HG03575 (cell line): ENCODE results near the gene IBSP.

ENCODE experiments used
- ATAC-seq: cut with Tn5 transposase; IDR thresholded peaks from one replicate; pipeline ENCODE4 v1.9.1; 2021; ENCODE audit not compliant: unreplicated experiment, insufficient number of reproducible peaks, low FRiP score; ENCODE audit errors: extremely low read depth

IBSP gene

GRCh38 chr4:87835197-87835596, 35.8 kb downstream of the IBSP start:
- no peak for ATAC-seq

- no peak for ATAC-seq
Measured at GRCh38 chr4:87835743-87836142, 36.4 kb downstream of the IBSP start.

GRCh38 chr4:87838205-87838604, 38.9 kb downstream of the IBSP start:
- no peak for ATAC-seq

GRCh38 chr4:87838890-87839591, 39.7 kb downstream of the IBSP start:
- ATAC-seq: no peak

GRCh38 chr4:87839592-87839946, 40.2 kb downstream of the IBSP start:
- no peak for ATAC-seq

- ATAC-seq: no peak
Measured at GRCh38 chr4:87840149-87840548, 40.8 kb downstream of the IBSP start.

- ATAC-seq: no peak
Measured at GRCh38 chr4:87843936-87844335, 44.6 kb downstream of the IBSP start.

GRCh38 chr4:87844452-87844851, 45.1 kb downstream of the IBSP start:
- no peak for ATAC-seq

GRCh38 chr4:87846226-87846625, 46.9 kb downstream of the IBSP start:
- no peak for ATAC-seq

GRCh38 chr4:87848622-87849351, 49.4 kb downstream of the IBSP start:
- no peak for ATAC-seq

GRCh38 chr4:87849612-87850011, 50.3 kb downstream of the IBSP start:
- no peak for ATAC-seq

- no peak for ATAC-seq
Measured at GRCh38 chr4:87851332-87851731, 52.0 kb downstream of the IBSP start.

GRCh38 chr4:87851953-87852352, 52.6 kb downstream of the IBSP start:
- no peak for ATAC-seq

- ATAC-seq: no peak
Measured at GRCh38 chr4:87853108-87853507, 53.8 kb downstream of the IBSP start.

GRCh38 chr4:87853891-87854290, 54.5 kb downstream of the IBSP start:
- ATAC-seq: no peak

- ATAC-seq: no peak
Measured at GRCh38 chr4:87855559-87855958, 56.2 kb downstream of the IBSP start.

- no peak for ATAC-seq
Measured at GRCh38 chr4:87856816-87857215, 57.5 kb downstream of the IBSP start.

- no peak for ATAC-seq
Measured at GRCh38 chr4:87857789-87858188, 58.4 kb downstream of the IBSP start.
